SK-N-MC (cell line): ENCODE data around the gene GPR39.

Experiments
- EZH2 ChIP-seq: fragments of 200-600 bp; sonication (generic); IDR thresholded peaks from one replicate; pipeline ENCODE4 v1.6.1; 2017; ENCODE audit warnings: antibody characterized with exemption
- FOXP2 ChIP-seq: optimal IDR thresholded peaks from 2 replicates; pipeline ENCODE3; 2011; ENCODE audit warnings: mild to moderate bottlenecking, moderate library complexity; ENCODE audit not compliant: insufficient read depth; ENCODE audit errors: extremely low read length, control extremely low read depth
- POLR2AphosphoS5 ChIP-seq: IDR thresholded peaks from 2 replicates; pipeline ENCODE4 v1.6.1; 2012; ENCODE audit warnings: mild to moderate bottlenecking, low read depth, low read length, borderline replicate concordance

DNA sequence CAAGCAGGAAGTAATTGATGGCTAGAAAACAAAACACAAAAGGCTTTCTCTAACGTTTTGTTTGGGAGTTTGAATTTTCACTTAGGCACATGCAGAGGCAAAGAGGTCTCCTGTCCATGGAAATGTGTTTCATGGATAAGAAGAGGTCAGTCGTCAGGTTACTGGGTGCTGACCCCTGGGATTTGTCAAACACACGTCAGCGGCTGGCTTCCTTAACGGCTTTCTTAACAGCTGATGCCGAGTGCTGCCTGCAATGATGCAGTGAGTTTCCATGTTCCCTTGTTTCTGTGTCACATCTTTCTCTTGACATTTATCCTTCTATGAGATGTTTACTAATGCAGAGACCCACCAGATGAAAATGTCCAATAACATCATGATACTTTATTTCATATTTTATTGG, 31.7 kb downstream of the GPR39 start:
- no peak for TF ChIP-seq EZH2
- TF ChIP-seq POLR2AphosphoS5: no peak
- no peak for TF ChIP-seq FOXP2
